NCI-H187 (cell line): ENCODE data around the gene PPM1J.
"Not testable (repeated sequence)": the region's sequence is repeated elsewhere in the genome, so short reads cannot be mapped to it uniquely, and the experiment has no call there.

Source experiments
- DNase-seq, 2 experiments: peaks; one replicate each; lab custom pipeline; 2025; lab: John Stamatoyannopoulos, UW

PPM1J gene

GRCh38 chr1:112715264-112716053 is at the start of gene PPM1J:
Gene PPM1J, minus strand, starts transcription at chr1:112715332. Its CDS starts 31 bp downstream, at chr1:112715301.
- DNase-seq: peak; percentile 50 to 69

DNA sequence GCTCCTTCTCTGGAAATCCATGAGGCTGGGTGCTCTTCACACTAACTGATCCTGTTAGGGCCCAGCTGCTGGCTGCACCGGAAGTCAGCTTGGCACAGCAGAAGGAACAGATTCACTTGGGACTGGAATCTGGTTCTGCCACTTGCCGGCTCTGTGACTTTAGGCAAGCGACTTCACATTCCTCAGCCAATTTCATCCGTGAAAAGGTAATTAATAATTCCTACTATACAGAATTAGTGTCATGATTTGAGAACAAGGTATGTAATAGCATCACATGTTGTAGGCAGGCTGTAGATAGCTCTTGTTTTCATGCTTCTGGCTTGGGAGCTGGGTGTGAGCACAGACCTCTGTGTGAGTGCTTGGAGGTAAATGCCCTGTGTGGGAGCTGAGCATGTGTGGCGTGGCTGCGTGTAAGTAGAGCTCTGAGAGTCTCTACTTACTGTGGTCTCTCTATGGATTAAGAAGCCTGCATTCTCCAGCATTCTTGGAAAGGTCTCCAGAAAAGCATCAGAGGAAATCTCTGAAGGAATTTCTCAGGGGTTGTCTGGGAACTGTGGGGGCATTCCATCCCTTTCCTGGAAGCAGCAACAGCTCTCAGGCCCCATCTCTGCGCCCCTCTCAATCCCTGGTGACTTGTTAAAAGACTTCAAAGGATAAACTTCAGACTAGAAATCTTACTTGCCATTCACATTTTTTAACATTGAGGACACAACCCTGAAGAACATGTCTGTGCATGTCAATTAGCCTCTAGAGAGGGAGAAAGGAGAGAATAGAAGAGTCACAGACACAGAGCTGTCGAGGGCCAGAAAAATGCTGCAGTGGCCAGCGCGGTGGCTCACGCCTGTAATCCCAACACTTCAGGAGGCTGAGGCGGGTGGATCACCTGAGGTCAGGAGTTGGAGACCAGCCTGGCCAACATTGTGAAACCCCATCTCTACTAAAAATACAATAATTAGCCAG is 47.7 kb upstream of the PPM1J start:
- DNase-seq: no peak

DNA sequence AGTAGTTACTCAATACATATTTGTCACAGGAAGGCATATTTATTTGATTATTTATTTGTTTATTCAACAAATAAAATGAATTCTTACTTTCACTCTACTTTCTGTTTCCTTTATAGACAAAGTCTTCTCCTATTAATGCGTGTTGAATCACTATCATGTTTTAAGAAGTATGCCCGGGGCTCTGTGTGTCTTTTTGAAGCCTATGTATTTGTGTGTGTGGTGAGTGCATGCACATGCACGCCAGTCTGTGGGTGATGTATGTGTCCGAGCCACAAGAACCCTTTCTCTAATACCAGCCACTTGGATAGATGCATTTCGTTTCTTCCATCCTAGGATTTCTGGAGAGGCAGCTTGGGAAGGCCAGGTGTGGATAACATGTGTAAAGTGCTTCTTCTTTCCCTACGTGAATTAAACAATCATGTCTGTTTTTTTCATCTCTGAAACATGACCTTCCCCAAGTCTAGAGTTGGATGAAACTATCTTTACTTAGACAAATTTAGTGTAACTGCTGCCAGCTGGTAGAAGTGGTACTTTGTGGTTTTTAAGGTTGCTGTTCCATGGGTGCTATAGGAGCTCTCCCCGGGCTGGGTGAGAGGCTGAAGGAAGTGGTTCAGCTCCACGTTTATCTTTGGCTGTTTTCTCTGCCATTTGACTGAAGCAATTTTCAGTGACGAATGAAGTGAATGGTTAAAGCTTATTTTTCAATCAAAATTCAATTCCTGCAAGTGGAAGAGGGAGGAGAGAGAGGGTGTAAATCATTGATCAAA is 46.8 kb upstream of the PPM1J start:
- peak; percentile 58 to 73 for DNase-seq

DNA sequence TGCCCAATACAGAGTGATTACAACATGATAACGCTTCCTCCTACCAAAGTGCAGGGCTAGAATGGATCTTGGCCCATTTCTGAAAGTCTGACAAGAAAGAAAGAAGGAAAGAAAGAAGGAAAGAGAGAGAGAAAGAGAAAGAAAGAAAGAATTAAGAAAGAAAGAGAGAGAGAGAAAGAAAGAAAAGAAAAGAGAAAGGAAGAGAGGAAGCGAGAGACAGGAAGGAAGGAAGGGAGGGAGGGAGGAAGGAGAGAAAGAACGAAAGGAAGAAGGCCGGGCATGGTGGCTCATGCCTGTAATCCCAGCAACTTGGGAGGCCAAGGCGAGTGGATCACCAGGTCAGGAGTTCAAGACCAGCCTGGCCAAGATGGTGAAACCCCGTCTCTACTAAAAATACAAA is 44.1 kb upstream of the PPM1J start:
- no peak for DNase-seq

- DNase-seq: no peak
Observed at GRCh38 chr1:112754116-112754628, 39.0 kb upstream of the PPM1J start.

DNA sequence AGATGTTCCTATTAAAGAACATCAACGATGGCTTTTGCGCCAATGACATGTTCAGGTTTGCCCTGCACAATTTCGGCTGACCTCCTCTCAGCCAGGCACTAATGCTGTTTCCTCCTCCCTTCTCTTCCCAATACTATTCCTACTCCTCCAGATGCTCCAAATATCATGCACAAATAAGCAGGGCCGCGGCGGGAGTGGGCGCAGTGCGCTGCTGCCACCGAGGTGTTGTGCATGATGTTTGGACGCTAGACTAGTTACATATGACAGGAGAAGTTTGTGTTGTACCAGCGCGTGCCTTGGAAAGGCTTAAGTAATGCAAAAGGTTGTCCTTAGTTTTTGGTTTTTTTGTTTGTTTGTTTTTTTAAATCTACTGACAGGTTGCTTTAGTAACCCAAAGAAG is 33.3 kb upstream of the PPM1J start:
- no peak for DNase-seq

DNA sequence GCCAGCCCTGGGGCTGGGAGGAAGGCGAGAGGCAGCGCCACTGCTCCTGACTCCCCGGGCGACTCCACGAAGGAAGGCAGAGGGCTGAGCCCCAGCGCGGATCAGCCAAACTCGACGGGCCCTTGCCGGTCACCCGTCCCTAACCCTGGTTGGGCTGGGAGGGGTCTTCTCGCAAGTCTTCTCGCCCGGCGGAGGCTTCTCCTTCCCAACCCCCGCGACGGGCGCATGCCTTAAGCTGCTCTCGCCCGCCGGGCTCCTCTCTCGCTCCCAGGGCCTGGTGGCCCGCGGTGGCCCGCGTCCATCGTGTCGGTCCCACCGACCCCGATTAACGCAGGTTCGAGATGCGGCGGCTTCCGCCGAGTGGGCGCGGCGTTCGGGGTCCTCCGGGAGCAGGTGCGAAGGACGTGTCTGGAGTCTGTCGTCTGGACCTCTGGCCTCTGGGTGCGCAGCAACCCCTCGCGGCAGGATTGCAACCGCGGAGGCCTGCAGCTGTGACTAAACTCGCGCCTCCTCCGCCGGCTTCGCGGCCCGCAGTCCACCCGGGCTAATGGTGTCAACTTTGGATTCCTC is 29.0 kb upstream of the PPM1J start:
- no peak for DNase-seq

DNA sequence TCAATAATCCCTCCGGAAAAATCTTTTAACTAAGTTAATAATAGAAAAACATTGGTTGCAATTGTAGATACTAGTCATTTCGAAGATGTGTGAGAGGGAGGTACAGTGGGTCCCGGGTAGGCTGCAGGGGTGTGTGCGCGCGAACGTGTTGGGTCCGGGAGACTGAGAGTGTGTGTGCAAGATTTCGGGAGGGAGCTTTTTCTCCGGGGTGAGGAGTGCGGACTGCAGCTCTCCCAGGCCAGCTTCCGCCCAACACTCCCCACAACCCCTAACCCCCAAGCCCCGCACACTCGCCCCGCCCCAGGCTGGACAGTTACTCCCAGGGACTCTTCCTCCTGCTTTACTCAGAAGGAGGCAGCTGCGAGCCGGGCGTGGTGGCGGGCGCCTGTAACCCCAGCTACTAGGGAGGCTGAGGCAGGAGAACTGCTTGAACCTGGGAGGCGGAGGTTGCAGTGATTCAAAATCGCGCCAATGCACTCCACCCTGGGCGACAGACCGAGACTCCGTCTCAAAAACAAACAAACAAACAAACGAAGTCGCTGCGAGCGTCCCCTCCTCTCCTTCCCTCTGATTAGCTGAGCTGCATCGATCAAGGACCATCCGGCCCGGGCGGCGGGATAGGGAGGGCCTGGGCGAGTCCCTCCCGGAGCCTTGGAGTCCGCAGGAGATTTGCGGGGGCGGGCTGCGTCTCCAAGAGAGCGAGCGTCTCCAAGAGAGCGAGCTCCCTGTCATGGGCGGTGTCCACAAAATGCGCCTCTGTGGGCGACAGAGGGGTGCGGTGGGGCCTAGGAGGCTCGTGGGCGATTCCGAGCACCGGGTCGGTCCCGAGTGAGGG is 28.3 kb upstream of the PPM1J start:
- no peak for DNase-seq

DNA sequence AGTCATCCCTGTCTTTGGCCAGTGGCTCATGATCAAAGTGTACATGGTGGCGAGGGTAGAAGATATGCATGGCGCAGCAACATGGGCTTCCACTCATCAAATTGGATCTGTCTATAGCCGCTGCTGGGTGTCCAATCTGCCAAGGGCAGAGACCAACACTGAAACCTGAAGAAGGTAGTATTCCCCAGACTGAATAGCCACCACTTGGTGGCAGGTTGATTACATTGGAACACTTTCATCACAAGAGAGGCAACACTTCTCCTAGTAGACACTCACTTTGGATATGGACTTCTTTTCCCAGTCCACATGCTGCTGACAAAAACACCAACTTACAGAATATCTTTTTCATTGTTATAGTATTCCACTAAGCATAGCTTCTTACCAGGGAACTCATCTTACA is 22.4 kb upstream of the PPM1J start:
- DNase-seq: no peak

GRCh38 chr1:112735752-112736151 is 20.6 kb upstream of the PPM1J start:
- no peak for DNase-seq

- no peak for DNase-seq
Observed at GRCh38 chr1:112731451-112731850, 16.3 kb upstream of the PPM1J start.

GRCh38 chr1:112729909-112730308 is 14.8 kb upstream of the PPM1J start:
- no peak for DNase-seq

DNA sequence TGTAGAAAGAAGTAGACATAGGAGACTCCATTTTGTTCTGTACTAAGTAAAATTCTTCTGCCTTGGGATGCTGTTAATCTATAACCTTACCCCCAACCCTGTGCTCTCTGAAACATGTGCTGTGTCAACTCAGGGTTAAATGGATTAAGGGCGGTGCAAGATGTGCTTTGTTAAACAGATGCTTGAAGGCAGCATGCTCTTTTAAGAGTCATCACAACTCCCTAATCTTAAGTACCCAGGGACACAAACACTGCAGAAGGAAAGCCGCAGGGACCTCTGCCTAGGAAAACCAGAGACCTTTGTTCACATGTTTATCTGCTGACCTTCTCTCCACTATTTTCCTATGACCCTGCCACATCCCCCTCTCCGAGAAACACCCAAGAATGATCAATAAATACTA is 13.9 kb upstream of the PPM1J start:
- not testable (repeated sequence) for DNase-seq

GRCh38 chr1:112728306-112728971 is 13.3 kb upstream of the PPM1J start:
- DNase-seq: not testable (repeated sequence)

DNA sequence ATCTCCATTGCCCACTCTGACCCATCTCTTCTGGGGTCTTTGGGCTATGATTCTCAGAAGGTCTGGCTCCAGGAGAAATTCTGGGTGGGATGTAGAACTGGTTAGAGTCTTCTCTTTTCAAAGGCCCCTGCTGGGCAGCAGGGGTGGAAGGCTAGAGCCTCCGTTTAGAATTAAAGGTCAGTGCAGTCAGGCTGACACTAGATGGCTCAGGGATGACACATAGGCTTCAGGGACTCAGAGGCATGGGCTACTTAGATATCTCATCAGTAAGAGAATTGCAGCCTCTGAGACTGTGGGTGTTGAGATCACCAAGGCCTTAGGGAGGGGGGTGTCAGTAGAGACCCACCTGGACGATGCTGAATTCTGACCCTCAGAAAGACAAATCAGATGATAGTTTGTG is 12.6 kb upstream of the PPM1J start:
- no peak for DNase-seq

DNA sequence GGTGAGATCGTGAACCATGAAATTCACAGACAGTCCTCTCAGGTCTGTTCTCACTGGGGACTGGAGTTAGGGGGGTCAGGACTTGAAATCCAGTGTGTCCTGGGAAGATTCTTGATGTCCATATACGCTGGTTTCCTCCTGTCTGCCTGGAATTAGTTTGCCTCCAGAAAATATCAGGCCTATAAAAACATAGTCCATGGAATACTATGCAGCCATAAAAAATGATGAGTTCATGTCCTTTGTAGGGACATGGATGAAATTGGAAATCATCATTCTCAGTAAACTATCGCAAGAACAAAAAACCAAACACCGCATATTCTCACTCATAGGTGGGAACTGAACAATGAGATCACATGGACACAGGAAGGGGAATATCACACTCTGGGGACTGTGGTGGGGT is 9.1 kb upstream of the PPM1J start:
- DNase-seq: not testable (repeated sequence)

GRCh38 chr1:112723511-112723839 is 8.3 kb upstream of the PPM1J start:
- DNase-seq: no peak

- DNase-seq: no peak
Observed at GRCh38 chr1:112722601-112723510, 7.7 kb upstream of the PPM1J start.

DNA sequence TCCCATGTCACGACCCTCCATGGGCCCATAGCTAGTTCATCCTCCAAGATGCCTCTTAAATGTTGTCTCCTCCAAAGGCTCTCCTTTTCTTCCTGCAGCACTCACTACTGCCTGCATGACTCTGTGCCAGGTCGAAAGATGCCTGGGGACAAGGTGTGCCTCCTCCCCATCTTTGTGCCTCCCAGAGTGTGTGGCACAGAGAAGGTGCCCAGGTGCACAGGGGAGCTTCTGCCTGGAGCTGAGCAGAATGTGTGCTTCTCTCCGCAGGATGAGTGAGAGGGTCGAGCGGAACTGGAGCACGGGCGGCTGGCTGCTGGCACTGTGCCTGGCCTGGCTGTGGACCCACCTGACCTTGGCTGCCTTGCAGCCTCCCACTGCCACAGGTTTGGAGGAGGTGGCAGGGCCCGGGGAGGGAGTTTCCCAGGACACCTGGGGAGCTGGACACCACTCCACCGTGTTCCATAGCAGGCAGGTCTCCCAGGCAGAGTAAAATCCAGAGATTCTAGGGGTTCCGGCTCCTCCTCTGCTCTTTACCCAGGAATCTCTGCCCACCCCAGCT is 6.9 kb upstream of the PPM1J start:
- no peak for DNase-seq
